Cardiac muscle cell (in vitro differentiated cells and primary cell): ENCODE results near the gene FAM219B. TPM values are rescaled to one million over a fixed set of nuclear protein-coding genes. Genes with fewer than 3 reads are reported as not detected.

Source experiments
- DNase-seq, 2 donors: peaks; one replicate each; pipeline versions ENCODE4 v3.0.0 to v3.0.0-alpha.2; 2010 to 2017; ENCODE audit warnings: low read depth in 1 of 2, low spot score in 1 of 2
- H3K27ac ChIP-seq: fragments of 200-600 bp; sonication (generic); 2 replicates; pipeline ENCODE4 v1.5.1; 2016
- H3K27me3 ChIP-seq: fragments of 200-600 bp; sonication (generic); 2 replicates; pipeline ENCODE4 v1.6.0; 2016; ENCODE audit warnings: control low read depth
- H3K36me3 ChIP-seq: fragments of 200-600 bp; sonication (generic); 2 replicates; pipeline ENCODE4 v1.5.1; 2016; ENCODE audit warnings: control low read depth
- H3K4me1 ChIP-seq: fragments of 200-600 bp; sonication (generic); 2 replicates; pipeline ENCODE4 v1.8.1; 2017; ENCODE audit warnings: low read depth, mild to moderate bottlenecking, mixed run types
- H3K4me3 ChIP-seq: fragments of 200-600 bp; sonication (generic); 2 replicates; pipeline ENCODE4 v1.5.1; 2016; ENCODE audit warnings: mild to moderate bottlenecking
- H3K9me3 ChIP-seq: fragments of 200-600 bp; sonication (generic); 2 replicates; pipeline ENCODE4 v1.5.1; 2017; ENCODE audit warnings: low read depth, mild to moderate bottlenecking, control low read depth
- CTCF ChIP-seq: IDR thresholded peaks from 2 replicates; pipeline ENCODE4 v1.5.1; 2012; ENCODE audit warnings: low read depth, mild to moderate bottlenecking, low read length
- polyA plus RNA-seq: library from polyadenylated mRNA; unstranded; fragments of >200 nt; fragmentation: Nextera tagmentation; extraction: Ambion mirVana; gene quantifications from 2 replicates; pipeline ENCODE4 v1.2.1, GENCODE V29; 2016
- total RNA-seq: library from RNA; depleted of rRNA; stranded (reverse); fragments of >200 nt; gene quantifications from 2 replicates; pipeline ENCODE4 v1.2.3, GENCODE V29; 2016

Gene FAM219B
- total and polyA plus RNA-seq, 2 experiments from 2014 or later, result 107 to 168 TPM

DNA sequence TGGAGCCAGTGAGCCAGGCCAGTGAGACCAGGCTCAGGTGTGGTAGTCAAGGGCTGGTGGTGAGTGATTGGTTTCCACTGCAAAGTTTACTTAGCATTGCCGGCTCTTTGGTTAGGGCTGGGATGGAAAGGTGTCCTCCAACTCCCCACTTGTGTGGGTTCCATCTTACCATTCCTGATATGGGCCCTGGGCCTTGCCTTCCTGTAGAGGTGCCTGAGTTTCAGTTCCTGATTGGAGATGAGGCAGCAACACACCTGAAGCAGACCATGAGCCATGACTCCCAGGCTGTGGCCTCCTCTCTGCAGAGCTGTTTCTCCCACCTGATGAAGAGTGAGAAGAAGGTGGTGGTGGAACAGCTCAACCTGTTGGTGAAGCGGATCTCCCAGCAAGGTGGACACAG, 13.7 kb downstream of the FAM219B start:
- peaks cover 5% of the 10 kb centered on the region for H3K36me3 ChIP-seq

DNA sequence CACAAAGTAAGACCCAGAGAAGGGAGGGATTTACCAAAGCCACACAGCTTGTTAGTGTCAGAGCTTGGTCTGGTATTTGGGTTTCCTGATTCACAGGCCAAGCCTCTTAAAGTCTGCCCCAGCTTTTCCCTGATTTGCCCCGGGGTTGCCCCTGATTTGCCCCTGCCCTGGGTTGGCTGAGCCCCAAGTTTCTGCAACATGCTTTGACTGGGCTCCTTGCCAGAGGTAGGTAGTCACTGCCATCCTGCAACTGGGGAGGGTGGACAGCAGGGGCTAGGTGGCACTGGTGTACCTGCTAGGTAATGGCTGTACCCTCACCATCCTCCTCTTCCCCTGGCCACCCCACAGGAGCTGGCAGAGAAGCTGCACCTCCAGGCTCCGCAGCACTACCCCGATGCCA, 14.3 kb downstream of the FAM219B start:
- no peak for TF ChIP-seq CTCF
- DNase-seq, result no peak
- H3K9me3 ChIP-seq, result no peaks in the 10 kb centered on the region
- no peak overlapping the region for H3K4me3 ChIP-seq
- no peak overlapping the region for H3K27ac ChIP-seq
- no peaks in the 10 kb centered on the region for H3K27me3 ChIP-seq
- peaks cover 5% of the 10 kb centered on the region for H3K36me3 ChIP-seq
- peaks cover 14% of the 10 kb centered on the region for H3K4me1 ChIP-seq

More for the DNA sequence above, 13.7 kb downstream of the FAM219B start:
- Histone ChIP-seq H3K4me1 (peaks cover 14% of the 10 kb centered on the region), H3K9me3 (no peaks in the 10 kb centered on the region), H3K27ac (no peak overlapping the region), H3K27me3 (no peaks in the 10 kb centered on the region), H3K4me3 (no peak overlapping the region)
- no peak for TF ChIP-seq CTCF
- no peak for DNase-seq

DNA sequence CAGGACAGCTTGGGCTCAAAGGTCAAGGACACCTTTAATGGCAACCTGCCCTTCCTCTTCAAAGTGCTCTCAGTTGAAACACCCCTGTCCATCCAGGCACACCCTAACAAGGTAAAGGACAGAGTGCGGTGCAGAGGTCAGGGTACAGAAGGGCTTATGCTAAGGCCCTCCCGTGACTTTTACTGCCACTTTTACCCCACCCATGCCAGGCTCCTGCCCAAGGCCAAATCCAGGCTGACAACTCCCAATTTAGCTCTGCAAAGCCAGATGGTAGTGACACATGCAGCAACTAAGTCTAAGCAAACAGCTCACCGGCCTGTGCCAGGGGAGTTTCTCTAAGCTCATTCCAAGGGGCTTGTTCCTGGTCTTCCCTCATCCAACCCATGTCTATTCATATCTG, 15.2 kb downstream of the FAM219B start:
- no peaks in the 10 kb centered on the region for H3K27me3 ChIP-seq
- H3K27ac ChIP-seq, result no peak overlapping the region
- peaks cover 5% of the 10 kb centered on the region for H3K36me3 ChIP-seq
- no peaks in the 10 kb centered on the region for H3K9me3 ChIP-seq
- no peak for DNase-seq
- H3K4me1 ChIP-seq, result peaks cover 14% of the 10 kb centered on the region
- no peak overlapping the region for H3K4me3 ChIP-seq
- TF ChIP-seq CTCF, result no peak

GRCh38 chr15:74890665-74890960, 16.0 kb downstream of the FAM219B start:
- H3K4me3 ChIP-seq, result peak overlapping the region; percentile 56
- no peak for TF ChIP-seq CTCF
- H3K27me3 ChIP-seq, result no peaks in the 10 kb centered on the region
- no peaks in the 10 kb centered on the region for H3K9me3 ChIP-seq
- peaks cover 5% of the 10 kb centered on the region for H3K36me3 ChIP-seq
- peaks cover 14% of the 10 kb centered on the region for H3K4me1 ChIP-seq
- no peak for DNase-seq
- H3K27ac ChIP-seq, result peak overlapping the region; percentile 25

GRCh38 chr15:74889883-74890664, 16.6 kb downstream of the FAM219B start, which contains the start of gene MPI:
Gene MPI (plus strand): TSS chr15:74890042. CDS start chr15:74890074, 32 bp downstream.
- Histone ChIP-seq H3K4me3 (peak within 1 kb of the TSS; percentile 56), H3K36me3 (peaks cover 5% of the 10 kb centered on the region), H3K27me3 (no peaks in the 10 kb centered on the region), H3K27ac (peak within 1 kb of the TSS; percentile 25), H3K4me1 (peaks cover 14% of the 10 kb centered on the region), H3K9me3 (no peaks in the 10 kb centered on the region)
- DNase-seq, result peak; percentile 83 to 92
- TF ChIP-seq CTCF, result no peak
